Subcutaneous adipose tissue (tissue), 4 donors: ENCODE results near the gene CHDH. TPM values are rescaled to one million over a fixed set of nuclear protein-coding genes. Genes with fewer than 3 reads are reported as not detected.

Source experiments
- CTCF ChIP-seq: fragments of 450-650 bp; IDR thresholded peaks from one replicate; pipeline ENCODE4 v1.5.1; 2016; ENCODE audit warnings: low read depth, mild to moderate bottlenecking, control low read depth, antibody characterized with exemption, moderate library complexity
- total RNA-seq, 4 donors: library from RNA; depleted of rRNA; stranded (reverse); fragments of >200 nt; gene quantifications; one replicate each; pipeline ENCODE4 v1.1.0, GENCODE V29; 2016

The CHDH gene
- total RNA-seq, 4 donors from 2014 or later: 0.19 to 2.2 (median 0.66) TPM

- TF ChIP-seq CTCF: no peak
Observed at GRCh38 chr3:53833053-53833645, 13.1 kb downstream of the CHDH start.

- TF ChIP-seq CTCF: no peak
Observed at GRCh38 chr3:53830944-53831343, 15.3 kb downstream of the CHDH start.

- no peak for TF ChIP-seq CTCF
Observed at GRCh38 chr3:53829605-53830004, 16.6 kb downstream of the CHDH start.

GRCh38 chr3:53828581-53828980 is 17.6 kb downstream of the CHDH start:
- no peak for TF ChIP-seq CTCF

- no peak for TF ChIP-seq CTCF
Observed at GRCh38 chr3:53826048-53826447, 20.2 kb downstream of the CHDH start.

GRCh38 chr3:53824795-53825194 is 21.4 kb downstream of the CHDH start:
- no peak for TF ChIP-seq CTCF

- TF ChIP-seq CTCF: no peak
Observed at GRCh38 chr3:53823956-53824657, 22.1 kb downstream of the CHDH start.
